IMR-90 (cell line): ENCODE data around the gene MPPED1. TPM values are rescaled to one million over a fixed set of nuclear protein-coding genes. Genes with fewer than 3 reads are reported as not detected.

Experiments used
- ATAC-seq: fragments of 200-7000 bp; cut with Tn5 transposase; 2 replicates; pipeline ENCODE4 v1.9.1; 2020; ENCODE audit warnings: low read depth, mild to moderate bottlenecking, moderate library complexity
- BruUV-seq: library from RNA; stranded (reverse); fragments of 400-500 nt; replicated peaks from 2 replicates; lab custom pipeline; 2021; lab: Mats Ljungman, UMichigan
- CTCF ChIA-PET: fragments of 300-600 bp; formaldehyde crosslinking; extraction: SDS; loops from one replicate; lab custom pipeline; 2021; ENCODE audit warnings: antibody characterized with exemption; lab: Yijun Ruan, JAX
- POLR2A ChIA-PET: fragments of 300-600 bp; sonication (Branson Sonifier 250); formaldehyde crosslinking; loops from one replicate; lab custom pipeline; 2022; ENCODE audit warnings: antibody characterized with exemption; ENCODE audit not compliant: unreplicated experiment; lab: Charles Lee
- DNase-seq: peaks from one replicate; pipeline ENCODE4 v3.0.0; 2013
- H2AFZ ChIP-seq: replicated peaks from 2 replicates; pipeline ENCODE3; 2013; ENCODE audit warnings: low read length, mild to moderate bottlenecking; ENCODE audit not compliant: poor library complexity
- H2AK5ac ChIP-seq: 2 replicates; pipeline ENCODE4 v1.6.1; 2013; ENCODE audit warnings: low read depth, low read length, inconsistent platforms
- H2AK9ac ChIP-seq: replicated peaks from 2 replicates; pipeline ENCODE3; 2013; ENCODE audit warnings: mild to moderate bottlenecking, low read depth, low read length, moderate library complexity; ENCODE audit not compliant: poor library complexity
- H2BK120ac ChIP-seq: 2 replicates; pipeline ENCODE4 v1.6.1; 2013; ENCODE audit warnings: low read depth, low read length, inconsistent platforms
- H2BK15ac ChIP-seq: 3 replicates; pipeline ENCODE4 v1.6.1; 2013; ENCODE audit warnings: low read depth, low read length, inconsistent platforms
- H2BK20ac ChIP-seq: 2 replicates; pipeline ENCODE4 v1.6.1; 2013; ENCODE audit warnings: low read depth, mild to moderate bottlenecking, inconsistent platforms, low read length, moderate library complexity
- H2BK5ac ChIP-seq: 2 replicates; pipeline ENCODE4 v1.6.1; 2013; ENCODE audit warnings: mild to moderate bottlenecking, low read depth, low read length, inconsistent platforms; ENCODE audit not compliant: poor library complexity, severe bottlenecking
- H3K14ac ChIP-seq: replicated peaks from 2 replicates; pipeline ENCODE4 v1.6.1; 2013; ENCODE audit warnings: low read depth, low read length, inconsistent platforms
- H3K18ac ChIP-seq: 2 replicates; pipeline ENCODE4 v1.6.1; 2013; ENCODE audit warnings: low read depth, low read length, control low read depth
- H3K23ac ChIP-seq: 2 replicates; pipeline ENCODE4 v1.6.1; 2013; ENCODE audit warnings: low read depth, low read length, inconsistent platforms
- H3K27ac ChIP-seq: 2 replicates; pipeline ENCODE4 v1.5.1; 2013; ENCODE audit warnings: mild to moderate bottlenecking, control low read depth, low read length; ENCODE audit not compliant: insufficient read depth
- H3K27me3 ChIP-seq: 2 replicates; pipeline ENCODE4 v1.6.1; 2013; ENCODE audit warnings: low read length; ENCODE audit not compliant: control insufficient read depth, insufficient read depth
- H3K36me3 ChIP-seq: 2 replicates; pipeline ENCODE4 v1.6.1; 2013; ENCODE audit warnings: low read length, mixed read lengths; ENCODE audit not compliant: control insufficient read depth, insufficient read depth
- H3K4ac ChIP-seq: 2 replicates; pipeline ENCODE4 v1.6.1; 2013; ENCODE audit warnings: low read depth, low read length, inconsistent platforms
- H3K4me1 ChIP-seq: 2 replicates; pipeline ENCODE4 v1.6.1; 2013; ENCODE audit warnings: low read length, mixed read lengths; ENCODE audit not compliant: control insufficient read depth, insufficient read depth
- H3K4me2 ChIP-seq: 2 replicates; pipeline ENCODE4 v1.6.1; 2013; ENCODE audit warnings: low read depth, mild to moderate bottlenecking, control low read depth, low read length, moderate library complexity
- H3K4me3 ChIP-seq: 2 replicates; pipeline ENCODE4 v1.5.1; 2013; ENCODE audit warnings: low read depth, mild to moderate bottlenecking, control low read depth, low read length, moderate library complexity; ENCODE audit not compliant: insufficient read depth
- H3K56ac ChIP-seq: 2 replicates; pipeline ENCODE4 v1.6.1; 2013; ENCODE audit warnings: low read length, inconsistent platforms; ENCODE audit not compliant: insufficient read depth; ENCODE audit errors: extremely low read depth
- H3K79me1 ChIP-seq, 2 experiments: 2 replicates each; pipeline ENCODE4 v1.6.1; 2013; ENCODE audit warnings: low read length in 2 of 2, inconsistent platforms in 1 of 2, low read depth in 1 of 2
- H3K9ac ChIP-seq: 2 replicates; pipeline ENCODE4 v1.6.1; 2013; ENCODE audit warnings: low read depth, low read length, control low read depth
- H3K9me1 ChIP-seq: 2 replicates; pipeline ENCODE4 v1.6.1; 2013; ENCODE audit warnings: low read length, inconsistent platforms; ENCODE audit not compliant: insufficient read depth
- H3K9me3 ChIP-seq: 2 replicates; pipeline ENCODE4 v1.6.1; 2013; ENCODE audit warnings: low read length; ENCODE audit not compliant: control insufficient read depth, insufficient read depth
- H4K20me1 ChIP-seq: 2 replicates; pipeline ENCODE4 v1.6.1; 2013; ENCODE audit warnings: low read length, inconsistent platforms; ENCODE audit not compliant: insufficient read depth
- H4K5ac ChIP-seq: 2 replicates; pipeline ENCODE4 v1.6.1; 2013; ENCODE audit warnings: mild to moderate bottlenecking, low read depth, low read length, control low read depth
- H4K8ac ChIP-seq, 2 experiments: 2 replicates each; pipeline ENCODE4 v1.6.1; 2013; ENCODE audit warnings: low read depth in 2 of 2, low read length in 2 of 2, control low read depth in 1 of 2, inconsistent platforms in 1 of 2
- H4K91ac ChIP-seq: 2 replicates; pipeline ENCODE4 v1.6.1; 2013; ENCODE audit warnings: low read depth, low read length, inconsistent platforms; ENCODE audit not compliant: insufficient read depth
- CHD1 ChIP-seq: IDR thresholded peaks from 2 replicates; pipeline ENCODE4 v1.6.1; 2012; ENCODE audit warnings: low read depth, low read length, improper control_type of control experiment
- NFE2L2 ChIP-seq: fragments of 150-350 bp; IDR thresholded peaks from 2 replicates; pipeline ENCODE4 v1.6.1; 2016; ENCODE audit warnings: low read depth, mild to moderate bottlenecking, low read length
- RCOR1 ChIP-seq: IDR thresholded peaks from 2 replicates; pipeline ENCODE4 v1.6.1; 2012; ENCODE audit warnings: mild to moderate bottlenecking, low read length, improper control_type of control experiment; ENCODE audit not compliant: insufficient replicate concordance
- WGBS, 2 experiments: methylation state at CpG; one replicate each; pipeline versions ENCODE4 v1.1.5 to v1.1.7; 2013; ENCODE audit warnings: missing lambda C conversion rate in 2 of 2; ENCODE audit not compliant: insufficient read length in 1 of 2; ENCODE audit errors: extremely low coverage in 2 of 2; 5-methylcytosine and 5-hydroxymethylcytosine counted together
- dilution Hi-C: fragments of 300-500 bp; cut with HindIII; formaldehyde crosslinking; loops from one replicate; pipeline ENCODE4 v1.14.3; 2018; ENCODE audit warnings: low sequenced_read_pairs; ENCODE audit not compliant: unreplicated experiment
- in situ Hi-C: fragments of 300-500 bp; cut with MboI; formaldehyde crosslinking; loops from 3 replicates; pipeline ENCODE4 v1.14.3; 2019; ENCODE audit warnings: low sequenced_read_pairs, inconsistent platforms, mixed read lengths
- intact Hi-C: fragments of 100-400 bp; cut with micrococcal nuclease; formaldehyde crosslinking; loops from 2 replicates; pipeline ENCODE4 v1.10.0; 2022
- polyA plus RNA-seq, 3 experiments: library from polyadenylated mRNA; depleted of rRNA; stranded (reverse); fragments of >200 nt; gene quantifications; 2 replicates each; pipeline ENCODE4 v1.2.3, GENCODE V29; 2012; ENCODE audit warnings: low replicate concordance in 1 of 3
- total RNA-seq: library from RNA; depleted of rRNA; stranded (reverse); fragments of >200 nt; gene quantifications from 2 replicates; pipeline ENCODE4 v1.2.3, GENCODE V29; 2012

Gene MPPED1
- total and polyA plus RNA-seq, 2 of the 4 experiments (the other 2 are of a cell fraction), result not detected

DNA sequence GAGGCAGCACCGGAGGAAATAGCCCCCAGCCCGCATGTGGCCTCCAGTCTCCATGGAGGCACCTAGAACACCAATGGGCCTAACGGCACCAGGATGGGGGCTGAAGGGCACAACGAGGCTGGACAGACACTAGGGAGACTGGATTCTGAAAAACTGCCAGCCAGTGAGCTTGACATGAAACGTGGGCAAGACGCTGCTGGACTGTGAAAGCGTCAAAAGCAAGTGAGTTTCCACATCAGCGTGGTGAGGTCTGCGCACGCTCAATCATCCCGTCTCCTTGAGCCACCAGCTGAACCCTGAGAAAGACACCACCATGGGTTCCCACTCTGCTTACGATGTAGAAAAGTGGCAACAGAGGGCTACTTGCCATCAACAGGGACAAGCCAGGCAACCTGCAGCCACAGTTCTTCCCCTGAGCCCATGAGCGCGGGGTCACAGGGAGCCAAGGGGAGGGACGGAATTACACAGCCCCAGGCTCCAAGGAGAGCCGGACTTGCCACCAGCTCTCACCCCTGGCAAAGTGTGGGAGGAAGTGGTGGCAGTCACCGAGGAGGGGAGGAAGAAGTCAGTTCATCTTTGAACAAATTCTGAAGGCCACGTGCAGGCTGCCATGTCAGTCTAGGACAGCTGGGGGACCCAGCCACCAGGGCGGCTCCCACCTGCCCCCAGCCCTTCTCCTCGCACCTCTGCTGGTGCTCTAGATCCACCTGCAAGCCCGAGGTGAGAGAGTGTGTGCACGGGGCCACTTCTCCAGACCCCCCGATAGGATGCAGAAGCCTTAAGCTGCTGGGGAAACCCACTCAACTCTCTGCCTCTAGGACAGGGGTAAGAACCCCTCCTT lies 131.1 kb downstream of the MPPED1 start:
- H2BK5ac ChIP-seq, result no peak overlapping the region
- intact Hi-C loops, result no loop called here
- no peak overlapping the region for H3K4me3 ChIP-seq
- H3K9ac ChIP-seq, result no peak overlapping the region
- in situ Hi-C loops, result no loop called here
- no peak overlapping the region for H2AK9ac ChIP-seq
- H4K91ac ChIP-seq, result no peak overlapping the region
- H3K36me3 ChIP-seq, result no peaks in the 10 kb centered on the region
- ATAC-seq, result no peak
- H2BK15ac ChIP-seq, result no peak overlapping the region
- no peaks in the 10 kb centered on the region for H3K9me3 ChIP-seq
- H3K4ac ChIP-seq, result no peak overlapping the region
- no peak overlapping the region for H4K5ac ChIP-seq
- no peak for TF ChIP-seq RCOR1
- no peak for TF ChIP-seq CHD1
- no peak for TF ChIP-seq NFE2L2
- H3K9me1 ChIP-seq, result no peaks in the 10 kb centered on the region
- no peak overlapping the region for H3K18ac ChIP-seq
- H3K79me1 ChIP-seq, result no peaks in the 10 kb centered on the region
- H3K23ac ChIP-seq, result no peak overlapping the region
- no TSS peak for BruUV-seq
- ChIA-PET CTCF (no interaction called here), POLR2A (no interaction called here)
- no peak overlapping the region for H3K27ac ChIP-seq
- no peak overlapping the region for H4K8ac ChIP-seq
- no peak for DNase-seq
- H2BK120ac ChIP-seq, result no peak overlapping the region
- no peaks in the 10 kb centered on the region for H3K4me1 ChIP-seq
- H3K14ac ChIP-seq, result no peak overlapping the region
- no peak overlapping the region for H3K4me2 ChIP-seq
- dilution Hi-C loops, result no loop called here
- no peak overlapping the region for H2AK5ac ChIP-seq
- WGBS, 2 experiments, result 66% methylated on average over 12 of the region's 23 CpGs; no CpG with 5 or more reads in 1 of the 2 experiments
- no peak overlapping the region for H2BK20ac ChIP-seq
- no peak overlapping the region for H2AFZ ChIP-seq
- no peaks in the 10 kb centered on the region for H4K20me1 ChIP-seq
- H3K27me3 ChIP-seq, result no peaks in the 10 kb centered on the region; the same call in 1 of the 2 replicates
- H3K56ac ChIP-seq, result no peak overlapping the region
